NCI-H1436 (cell line): ENCODE results near the gene SARDH.
"Not testable (repeated sequence)": the region's sequence is repeated elsewhere in the genome, so short reads cannot be mapped to it uniquely, and the experiment has no call there.

Experiments
- DNase-seq: peaks from one replicate; lab custom pipeline; 2025; lab: John Stamatoyannopoulos, UW

The SARDH gene

DNA sequence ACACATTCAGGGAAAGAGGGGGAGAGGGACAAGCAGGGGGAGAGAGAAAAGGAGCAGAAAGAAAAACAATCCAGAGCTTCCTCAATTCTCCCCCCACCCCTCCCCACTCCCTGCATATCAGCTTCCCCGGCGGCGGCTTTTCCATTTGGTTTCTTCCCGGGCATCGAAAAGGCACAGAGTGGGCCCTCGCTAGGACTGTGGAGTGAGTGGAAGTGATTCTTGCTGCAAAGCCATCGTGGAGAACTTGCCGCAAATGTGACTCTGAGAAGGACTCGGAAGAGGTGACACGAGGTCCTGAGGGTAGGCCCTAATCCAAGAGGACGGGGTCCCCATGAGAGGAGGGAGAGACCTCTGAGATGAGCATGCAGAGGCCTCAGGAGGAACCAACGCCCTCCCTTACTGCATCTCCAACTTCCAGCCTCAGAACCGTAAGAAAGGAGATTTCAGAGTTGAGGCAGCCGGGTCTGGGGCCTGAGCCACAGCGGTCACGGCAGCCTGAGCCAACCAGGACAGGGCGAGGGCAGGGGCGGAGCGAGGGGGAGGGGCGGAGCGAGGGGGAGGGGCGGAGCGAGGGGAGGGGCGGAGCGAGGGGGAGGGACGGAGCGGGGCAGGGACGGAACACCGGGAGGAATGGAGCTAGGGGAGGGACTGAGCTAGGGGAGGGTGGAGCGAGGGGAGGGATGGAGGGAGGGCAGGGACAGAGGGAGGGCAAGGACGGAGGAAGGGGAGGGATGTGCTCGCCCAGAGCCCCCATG, 21.2 kb upstream of the SARDH start:
- no peak for DNase-seq

DNA sequence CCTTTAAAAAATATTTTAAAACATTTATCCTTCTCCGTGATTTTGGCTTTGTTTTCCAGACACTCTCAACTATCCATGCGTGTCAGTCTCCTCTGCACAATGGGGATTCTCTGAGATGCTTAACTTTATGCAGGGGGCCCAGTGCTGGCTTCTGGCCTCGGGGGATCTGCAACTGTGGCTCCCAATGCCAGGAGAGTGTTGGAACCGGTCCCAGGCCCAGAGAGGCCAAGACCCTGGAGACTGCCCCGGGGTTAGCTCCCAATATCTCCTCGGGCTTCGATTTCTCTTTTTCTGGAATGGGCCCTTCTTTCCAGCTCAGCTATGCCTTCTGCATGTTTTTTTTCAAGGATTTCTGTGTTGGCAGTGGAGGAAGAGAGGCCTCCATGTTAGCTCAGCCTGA, 20.1 kb upstream of the SARDH start:
- DNase-seq: no peak

DNA sequence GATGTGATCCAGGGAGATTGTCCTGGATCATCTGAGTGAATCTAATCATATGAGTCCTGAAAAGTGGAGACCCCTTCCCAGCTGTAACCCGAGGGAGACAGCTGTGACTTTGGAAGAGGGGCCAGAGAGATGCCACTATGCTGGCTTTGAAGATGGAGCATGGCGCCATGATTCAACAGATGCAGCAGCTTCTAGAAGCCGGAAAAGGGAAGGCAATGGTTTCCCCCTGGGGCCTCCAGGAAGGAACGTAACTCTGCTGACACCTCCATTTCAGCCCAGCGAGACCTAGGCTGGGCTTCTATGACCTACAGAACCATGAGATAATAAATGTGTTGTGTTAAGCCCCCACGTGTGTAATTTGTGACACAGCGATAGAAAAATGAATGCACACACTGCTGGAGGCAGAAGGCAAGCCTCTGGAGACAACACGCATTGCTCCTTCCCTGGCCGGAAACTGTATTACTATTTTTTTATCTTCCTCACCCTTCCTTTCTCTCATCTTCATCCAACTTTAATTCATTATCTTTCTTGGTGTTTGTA, 16.6 kb upstream of the SARDH start:
- DNase-seq: no peak

DNA sequence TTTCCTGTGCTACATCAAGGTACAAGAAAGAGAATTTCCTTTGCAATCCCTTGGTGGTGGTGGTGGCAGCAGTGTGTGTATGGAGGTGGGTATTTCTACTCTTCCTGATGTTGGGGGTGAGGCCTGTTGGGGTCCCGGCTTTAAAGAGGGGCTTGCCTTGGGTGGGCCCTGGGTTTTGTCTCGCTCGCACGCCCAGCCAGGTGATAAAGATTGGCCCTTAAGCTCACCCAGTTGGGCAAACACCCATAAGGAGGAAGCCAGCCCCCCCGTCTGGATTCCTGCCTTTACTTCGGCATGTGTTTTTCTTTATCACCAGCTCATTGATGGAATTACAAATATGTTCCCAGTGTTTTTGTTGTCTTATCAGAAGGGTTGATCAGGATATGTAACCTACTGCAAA, 16.0 kb upstream of the SARDH start:
- no peak for DNase-seq

DNA sequence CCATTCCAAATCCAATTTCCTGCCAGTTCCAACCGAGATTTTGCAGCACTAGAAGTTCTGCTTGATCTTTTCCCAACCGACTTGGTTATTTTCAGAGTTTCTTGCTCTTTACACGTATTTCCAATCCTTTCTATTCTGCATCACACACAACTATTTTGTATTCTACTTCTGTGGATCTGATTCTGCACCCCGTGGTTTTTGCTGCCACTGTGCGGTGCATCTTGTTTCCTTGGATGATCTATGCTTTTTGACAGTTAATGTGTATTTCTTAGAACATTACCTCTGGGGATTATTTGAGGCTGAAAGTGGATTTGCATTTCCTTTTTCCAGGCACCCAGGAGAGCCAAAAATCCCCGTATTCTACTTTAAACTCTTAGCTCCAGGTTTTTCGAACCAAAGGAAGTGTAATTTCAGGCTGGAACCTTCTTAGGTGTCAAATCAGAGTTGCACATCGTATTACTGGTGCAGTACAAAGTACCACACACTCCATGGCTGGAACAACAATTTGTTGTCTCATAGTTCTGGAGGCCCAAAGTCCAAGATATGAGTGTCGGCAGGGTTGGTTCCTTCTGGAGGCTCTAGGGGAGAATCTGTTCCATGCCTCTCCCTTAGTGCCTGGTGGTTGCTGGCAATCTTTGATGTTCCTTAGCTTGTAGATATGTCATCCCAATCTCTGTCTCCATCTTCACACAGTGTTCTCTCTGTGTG, 14.7 kb upstream of the SARDH start:
- no peak for DNase-seq

DNA sequence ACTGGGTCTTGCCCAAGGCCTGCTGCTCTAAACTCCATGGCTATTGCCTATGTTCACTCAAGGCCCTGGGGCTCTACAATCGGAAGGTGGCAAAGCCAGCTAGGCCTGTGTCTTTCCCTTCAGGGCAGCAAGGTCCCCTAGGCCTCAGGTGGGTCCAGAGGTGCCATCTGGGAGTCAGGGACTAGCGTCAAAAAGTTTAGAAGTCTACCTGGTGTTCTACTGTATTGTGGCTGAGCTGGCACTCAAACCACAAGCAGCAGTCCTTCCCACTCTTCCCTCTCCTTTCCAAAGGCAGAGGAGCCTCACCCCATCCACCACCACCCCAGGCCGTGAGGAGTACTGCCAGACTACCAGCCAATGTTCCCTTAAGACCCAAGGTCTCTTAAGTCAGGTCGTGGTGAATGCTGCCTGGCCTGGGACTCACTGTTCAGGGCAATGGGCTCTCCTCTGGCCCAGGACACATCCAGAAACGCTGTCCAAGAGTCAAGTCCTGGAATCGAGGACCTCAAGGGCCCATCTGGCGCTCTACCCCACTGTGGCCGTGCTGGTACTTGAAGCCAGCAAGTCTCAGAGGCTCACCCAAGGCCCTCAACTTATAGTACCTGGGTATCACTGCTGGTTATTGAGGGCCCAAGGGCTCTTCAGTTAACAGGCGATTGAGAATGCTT, 13.0 kb upstream of the SARDH start:
- DNase-seq: no peak

DNA sequence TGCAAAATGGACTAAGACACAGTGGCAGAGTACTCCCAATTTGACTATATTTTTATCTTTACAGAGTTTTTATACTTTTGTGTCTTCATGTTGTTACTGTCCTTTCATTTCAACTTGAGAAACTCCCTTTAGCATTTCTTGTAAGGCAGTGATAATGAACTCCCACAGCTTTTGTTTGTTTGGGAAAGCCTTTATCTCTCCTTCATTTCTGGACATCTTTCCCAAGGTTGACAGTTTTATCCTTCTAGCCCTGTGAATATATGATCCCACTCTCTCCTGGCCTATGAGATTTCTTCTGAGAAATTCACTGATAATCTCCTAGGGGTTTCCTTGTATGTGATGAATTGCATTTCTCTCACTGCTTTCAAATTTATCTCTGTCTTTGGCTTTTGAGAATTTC, 9.2 kb upstream of the SARDH start:
- no peak for DNase-seq

DNA sequence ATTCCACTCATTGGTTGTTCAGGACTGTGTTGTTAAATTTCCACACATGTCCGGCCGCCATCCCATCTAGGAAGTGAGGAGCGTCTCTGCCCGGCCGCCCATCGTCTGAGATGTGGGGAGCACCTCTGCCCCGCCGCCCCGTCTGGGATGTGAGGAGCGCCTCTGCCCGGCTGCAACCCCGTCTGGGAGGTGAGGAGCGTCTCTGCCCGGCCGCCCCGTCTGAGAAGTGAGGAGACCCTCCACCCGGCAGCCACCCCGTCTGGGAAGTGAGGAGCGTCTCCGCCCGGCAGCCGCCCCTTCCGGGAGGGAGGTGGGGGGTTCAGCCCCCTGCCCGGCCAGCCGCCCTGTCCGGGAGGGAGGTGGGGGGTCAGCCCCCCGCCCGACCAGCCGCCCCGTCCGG, 6.4 kb upstream of the SARDH start:
- not testable (repeated sequence) for DNase-seq

DNA sequence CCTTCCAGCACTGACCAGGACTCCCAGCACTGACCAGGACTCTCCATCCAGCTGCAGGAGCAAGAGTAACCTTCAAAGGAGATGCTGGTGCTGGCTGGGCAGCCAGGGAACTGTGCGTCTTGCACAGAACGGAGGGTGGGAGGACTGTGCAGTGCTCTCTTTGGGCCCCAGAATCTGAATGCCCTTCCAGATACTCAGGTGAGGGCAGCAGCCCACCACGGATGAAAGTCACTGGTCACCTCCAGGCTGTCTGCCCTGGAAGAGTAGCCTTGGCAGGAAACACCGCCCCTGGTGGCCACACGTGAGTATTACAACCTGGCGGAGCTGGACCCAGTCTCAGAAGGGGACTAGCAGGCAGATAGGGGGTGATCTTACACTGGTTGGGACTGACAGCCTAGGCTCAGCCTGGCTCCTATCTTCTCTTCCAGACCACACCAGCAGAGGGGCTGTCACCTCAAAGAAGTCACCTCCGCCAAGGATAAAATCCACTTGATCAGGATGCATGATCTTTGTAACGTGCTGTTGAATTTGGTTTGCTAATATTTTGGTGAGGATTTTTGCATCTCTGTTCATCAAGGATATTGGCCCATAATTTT, 4.8 kb upstream of the SARDH start:
- DNase-seq: peak; percentile 65

DNA sequence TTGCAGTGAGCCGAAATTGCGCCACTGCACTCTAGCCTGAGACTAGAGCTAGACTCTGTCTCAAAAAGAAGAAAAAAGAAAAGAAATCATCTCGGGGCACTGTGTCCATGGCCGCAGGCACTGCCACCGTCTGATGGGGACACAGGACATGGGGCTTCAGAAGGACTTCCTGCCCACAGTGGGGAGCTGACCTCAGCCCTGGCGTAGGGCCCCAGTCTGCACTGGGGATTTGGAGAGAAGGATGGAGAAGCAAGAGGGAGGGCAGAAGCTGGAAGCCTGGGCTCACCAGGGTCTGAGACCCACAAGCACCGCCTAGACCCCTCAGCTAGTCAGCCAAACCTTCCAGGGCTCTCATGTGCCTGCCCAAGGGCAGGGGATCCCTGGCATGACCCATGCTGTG, 4.1 kb upstream of the SARDH start:
- no peak for DNase-seq

DNA sequence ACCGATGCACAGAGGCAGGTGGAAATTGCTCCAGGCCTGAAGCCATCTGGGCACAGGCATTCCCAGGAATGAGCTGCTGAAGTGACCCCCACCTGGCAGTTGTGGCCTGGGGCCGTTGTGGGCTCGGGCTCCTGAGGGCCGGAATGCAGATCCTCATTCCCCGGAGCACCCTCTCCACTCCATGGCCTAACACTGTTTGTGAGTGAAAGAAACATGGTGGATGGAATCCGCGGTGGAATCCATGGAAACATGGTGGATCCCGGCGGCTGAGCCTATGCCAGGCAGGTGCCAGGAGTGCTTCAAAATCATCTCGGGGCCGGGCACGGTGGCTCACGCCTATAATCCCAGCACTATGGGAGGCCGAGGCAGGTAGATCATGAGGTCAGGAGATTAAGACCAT, 3.6 kb upstream of the SARDH start:
- DNase-seq: no peak

DNA sequence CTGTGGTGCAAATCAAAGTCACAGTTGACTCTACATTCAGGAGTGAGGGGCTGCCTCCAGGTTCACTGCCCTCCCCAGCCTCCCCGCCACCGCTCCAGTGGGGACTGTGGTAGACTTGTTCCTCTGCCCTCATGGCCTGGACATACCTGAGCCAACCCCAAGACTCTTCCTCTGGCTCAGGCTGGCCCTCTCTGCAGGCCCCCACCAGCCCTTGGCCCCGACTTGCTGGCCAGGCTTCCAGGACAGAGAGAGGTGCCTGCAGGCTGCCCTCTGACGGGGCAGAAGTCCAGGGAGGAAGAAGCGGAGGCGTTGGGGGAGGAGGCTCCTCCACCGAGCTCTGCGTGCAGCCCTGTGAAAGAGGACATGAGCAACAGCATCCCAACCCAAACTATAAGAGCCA, 2.8 kb upstream of the SARDH start:
- no peak for DNase-seq

DNA sequence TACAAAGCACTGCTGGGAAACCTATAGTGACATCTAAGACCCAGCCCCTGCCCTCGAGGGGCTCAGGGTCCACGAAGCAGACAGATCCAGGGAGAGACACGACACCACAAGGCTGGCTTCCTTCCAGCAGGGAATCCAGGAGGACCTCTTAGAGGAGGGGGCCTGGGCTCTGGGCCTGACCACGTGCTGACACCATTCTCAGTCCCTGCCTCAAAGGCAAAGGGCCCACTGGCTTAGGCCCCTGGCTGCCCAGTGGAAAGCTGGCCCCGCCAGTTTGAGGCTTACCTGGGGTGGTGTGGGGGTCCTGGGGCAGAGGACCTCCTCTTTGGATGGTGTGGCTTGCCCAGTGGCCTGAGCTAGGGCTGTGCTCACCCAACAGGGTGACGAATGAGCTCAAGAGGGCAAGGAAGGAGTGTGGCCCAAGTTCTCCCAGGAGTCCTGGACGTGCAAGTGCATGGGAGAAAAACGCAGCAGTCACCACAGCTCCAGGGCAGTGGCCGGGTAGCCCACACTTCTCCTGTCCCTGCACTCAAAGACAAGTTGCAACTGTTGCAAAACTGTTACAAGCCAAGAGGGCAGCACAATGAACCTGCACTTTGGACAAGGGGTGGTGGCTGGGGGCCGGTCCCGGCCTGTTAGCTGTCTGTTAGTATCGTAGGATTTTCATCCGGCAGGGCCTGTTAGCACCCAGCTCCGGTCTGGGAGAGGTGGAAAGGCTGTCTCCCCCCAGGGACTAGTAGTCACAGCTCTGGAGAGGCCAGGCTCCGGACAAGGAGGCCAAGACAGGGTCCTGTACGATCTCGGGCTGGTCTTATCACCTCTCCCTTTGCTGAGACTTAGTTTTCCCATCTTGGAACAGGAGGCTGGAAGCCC, 1.5 kb upstream of the SARDH start:
- DNase-seq: no peak

DNA sequence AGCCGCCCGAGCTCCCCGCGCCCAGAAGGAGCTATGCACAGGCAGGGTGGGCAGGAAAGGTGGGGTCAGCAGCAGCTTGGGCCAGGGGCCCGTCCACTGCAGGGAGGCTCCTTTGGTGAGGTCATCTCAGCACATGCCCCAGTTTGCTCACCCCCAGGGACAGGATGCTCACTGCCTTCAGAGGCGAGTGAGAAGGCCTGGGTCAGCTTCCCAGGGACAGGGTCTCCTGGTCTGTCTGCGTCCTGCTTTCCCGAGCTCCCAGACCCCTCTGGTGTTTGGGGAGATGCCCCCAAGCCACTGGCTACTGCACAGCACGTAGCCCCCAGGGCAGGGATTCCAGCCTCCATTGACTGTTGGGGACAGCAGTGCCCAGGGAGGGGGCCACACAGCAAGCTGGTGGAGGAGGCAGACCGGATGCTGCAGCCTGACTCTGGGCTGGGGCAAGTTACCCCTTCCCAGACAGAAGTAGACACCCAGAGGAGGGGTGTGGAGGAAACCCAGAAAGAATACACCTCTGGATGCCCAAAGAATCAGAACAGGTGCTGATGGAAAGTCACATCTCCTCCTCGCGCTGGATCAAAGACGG, 581 bp upstream of the SARDH start:
- DNase-seq: no peak

DNA sequence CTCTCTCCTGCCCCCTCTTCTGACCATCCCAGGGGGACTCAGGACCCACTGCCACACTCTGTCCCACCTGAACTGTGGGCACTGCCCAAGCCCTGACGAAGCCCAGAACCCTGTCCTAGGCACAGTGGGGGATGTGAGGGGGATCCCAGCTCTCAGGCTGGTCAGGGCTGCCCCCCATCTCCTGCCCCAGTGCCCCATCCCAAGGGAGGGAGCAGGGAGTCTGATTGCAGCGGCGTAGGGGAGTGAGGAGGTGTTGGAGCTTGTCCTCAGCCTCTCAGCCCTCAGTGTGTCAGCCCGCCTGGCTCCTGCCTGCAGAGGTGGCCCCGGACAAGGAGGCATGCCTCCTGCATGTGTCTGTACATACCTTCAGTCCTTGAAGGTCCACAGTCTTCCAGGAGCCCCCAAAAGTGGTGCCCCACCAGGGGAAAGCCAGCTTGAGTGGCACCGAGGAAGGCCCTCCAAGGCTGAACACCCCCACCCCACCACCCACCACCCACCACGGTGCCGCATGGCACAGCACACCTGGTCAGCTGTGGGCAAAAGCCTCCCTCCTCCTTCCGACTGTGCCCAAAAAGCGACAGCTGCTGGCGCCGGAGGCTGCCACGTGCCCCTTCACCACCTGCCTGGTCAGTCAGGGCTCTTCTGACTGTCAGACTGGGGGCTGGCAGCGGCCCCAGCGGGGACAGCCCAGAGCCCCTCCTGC, 930 bp downstream of the SARDH start:
- DNase-seq: no peak

DNA sequence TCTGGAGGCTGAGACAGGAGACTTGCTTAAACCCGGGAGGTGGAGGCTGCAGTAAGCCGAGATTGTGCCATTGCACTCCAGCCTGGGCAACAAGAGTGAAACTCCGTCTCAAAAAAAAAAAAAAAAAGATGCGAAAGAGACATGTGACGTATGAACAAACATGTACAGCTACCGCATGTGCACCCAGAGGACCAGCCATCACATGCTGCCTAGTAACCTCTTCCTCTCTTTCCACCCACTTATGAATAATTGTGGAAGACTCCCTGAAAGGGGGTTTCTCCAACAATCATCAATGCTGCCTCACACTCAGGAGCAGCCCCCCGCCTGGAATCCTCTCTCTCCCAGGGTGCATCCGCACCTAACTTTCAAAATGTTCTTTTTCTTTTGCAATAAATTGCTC, 2.2 kb downstream of the SARDH start:
- no peak for DNase-seq

DNA sequence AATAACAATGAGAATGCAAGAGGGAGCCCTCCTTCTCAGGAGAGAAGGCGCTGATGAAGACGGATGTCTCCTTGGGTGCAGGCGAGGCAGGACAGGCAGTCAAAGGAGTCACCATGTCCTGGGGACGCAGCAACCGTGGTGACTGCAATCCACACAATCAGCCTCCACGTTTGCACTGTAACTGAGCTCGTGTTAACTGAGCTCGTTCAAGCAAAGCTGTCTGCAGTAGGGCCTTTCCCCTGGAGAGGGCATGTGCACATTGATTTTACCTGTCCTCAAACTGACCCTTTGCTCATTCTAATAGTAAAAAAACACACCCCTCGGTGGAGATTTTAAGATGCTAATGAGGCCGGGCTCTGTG, 2.8 kb downstream of the SARDH start:
- DNase-seq: no peak

DNA sequence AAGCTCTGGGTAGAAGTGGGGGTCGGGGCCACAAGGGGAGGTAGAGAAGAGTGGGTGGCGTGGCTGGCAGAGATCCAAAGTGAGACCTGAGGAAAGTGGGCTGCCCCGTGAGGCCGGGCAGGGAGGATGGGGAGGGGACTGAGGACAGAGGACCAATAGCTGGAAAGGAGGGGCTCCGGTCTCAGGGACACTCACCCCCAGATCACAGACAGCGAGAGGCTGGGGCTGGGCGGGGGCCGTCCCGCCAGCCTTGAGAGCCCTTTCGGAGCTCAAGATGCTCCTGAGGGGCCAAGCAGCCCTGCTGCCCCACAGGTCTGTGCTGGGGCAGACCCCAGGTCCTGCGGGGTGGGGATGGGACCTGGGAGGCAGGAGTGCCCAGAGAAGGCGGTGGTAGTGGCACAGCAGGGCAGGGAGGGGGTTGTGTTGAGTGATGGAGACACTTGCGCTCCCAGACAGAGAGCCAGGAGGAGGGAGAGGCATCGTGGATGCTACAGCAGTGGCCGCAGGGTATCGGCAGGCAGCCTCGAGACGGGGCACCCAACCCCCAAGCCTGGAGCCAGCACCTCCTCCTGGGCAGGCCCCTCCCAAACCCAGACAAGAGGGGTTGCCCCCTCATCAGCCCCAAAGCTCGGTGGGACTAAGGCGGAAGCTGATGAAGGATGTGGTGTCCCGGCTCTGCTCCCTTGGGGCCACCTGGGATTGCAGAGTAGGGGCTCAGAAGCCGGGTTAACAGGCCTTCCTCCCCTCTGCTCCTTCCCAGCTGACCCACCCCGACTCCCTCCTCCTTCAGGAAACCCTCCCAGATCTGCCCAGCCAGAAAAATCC, 3.4 kb downstream of the SARDH start:
- DNase-seq: no peak

DNA sequence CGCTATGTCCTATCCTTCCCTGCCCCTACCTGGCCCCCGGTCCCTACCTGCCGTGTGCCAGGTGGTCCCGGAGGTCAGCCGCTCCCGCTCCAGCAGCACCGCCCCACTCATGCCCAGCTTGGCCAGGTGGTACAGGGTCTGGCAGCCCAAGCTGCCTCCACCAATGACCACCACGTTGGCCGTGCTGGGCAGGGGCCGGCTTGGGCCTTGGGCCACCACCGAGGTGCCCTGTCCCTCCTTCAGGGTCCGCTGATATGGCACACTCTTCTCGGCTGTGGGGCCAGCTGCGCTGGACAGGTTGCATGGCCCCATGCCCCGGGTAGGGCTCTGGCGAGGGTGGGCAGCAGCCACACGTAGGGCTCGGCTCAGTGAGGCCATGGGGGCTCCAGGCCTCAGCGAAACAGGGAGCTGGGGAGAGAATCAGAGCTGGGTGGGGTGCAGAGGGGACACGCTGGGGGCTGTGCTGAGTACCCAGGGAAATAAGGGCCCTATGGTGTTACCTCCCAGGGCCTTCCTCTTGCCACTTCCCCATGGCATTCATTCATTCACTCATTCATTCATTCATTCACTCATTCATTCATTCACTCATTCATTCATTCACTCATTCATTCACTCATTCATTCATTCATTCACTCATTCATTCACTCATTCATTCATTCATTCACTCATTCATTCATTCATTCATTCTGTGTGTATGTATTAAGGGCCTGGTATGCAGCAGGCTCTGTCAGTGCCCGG, 4.2 kb downstream of the SARDH start:
- DNase-seq: no peak
